ENCODE measurements around the gene ASPG. TPM values are rescaled to one million over a fixed set of nuclear protein-coding genes. Genes with fewer than 3 reads are reported as not detected.

Gene ASPG
- total and polyA plus RNA-seq, 2 donors (not counting 3 experiments of a cell fraction or from before 2014, with no cell fraction given) = not detected

DNA sequence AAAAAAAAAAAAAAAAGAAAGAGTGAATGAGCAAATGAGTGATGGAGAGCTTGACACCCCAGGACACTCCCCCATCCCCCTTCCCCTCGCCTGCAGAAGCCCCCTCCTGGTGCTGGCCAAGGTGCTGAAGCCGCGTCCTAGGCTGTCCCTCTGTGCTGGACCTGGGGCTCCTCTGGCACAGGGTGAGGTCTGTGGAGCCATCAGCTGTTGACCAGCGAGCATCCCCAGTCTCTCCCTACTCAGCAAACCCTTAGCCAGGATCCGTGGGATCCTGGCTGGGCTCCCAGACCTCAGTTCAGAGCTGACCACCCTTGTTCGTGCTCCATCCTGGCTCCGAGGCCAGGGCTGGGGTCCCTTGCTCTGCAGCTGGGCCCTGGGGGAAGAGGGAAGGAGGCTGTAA lies 47.5 kb downstream of the ASPG start:
- Histone ChIP-seq H2AFZ (ENCODE audit: low read depth, low read length) (no peak overlapping the region), H3K79me2 (ENCODE audit: control insufficient read depth, insufficient read depth, low read length) (no peaks in the 10 kb centered on the region), H3K27ac (ENCODE audit: insufficient read depth, low read depth, low read length) (no peak overlapping the region), H3K27me3 (ENCODE audit: control insufficient read depth in 2 of 2, insufficient read depth in 2 of 2, low read length in 2 of 2) (peaks cover 21 to 23% of the 10 kb centered on the region in 2 experiments), H3K4me1 (ENCODE audit: control insufficient read depth, extremely low read depth, insufficient read depth, low read length) (peaks cover 10% of the 10 kb centered on the region), H3K36me3 (ENCODE audit: control insufficient read depth in 2 of 2, extremely low read depth in 1 of 2, insufficient read depth in 2 of 2, low read length in 2 of 2) (no peaks in the 10 kb centered on the region), H3K4me2 (ENCODE audit: insufficient read depth, low read length) (no peak overlapping the region), H3K9me1 (replicated peaks; ENCODE audit: control insufficient read depth, extremely low read depth, insufficient read depth, low read length) (no peaks in the 10 kb centered on the region), H3K9ac (replicated peaks; ENCODE audit: extremely low read depth, insufficient read depth, low read length) (no peak overlapping the region), H4K20me1 (replicated peaks; ENCODE audit: control insufficient read depth, extremely low read depth, insufficient read depth, low read length) (no peaks in the 10 kb centered on the region), H3K9me3 (replicated peaks; ENCODE audit: control insufficient read depth, insufficient read depth, low read length) (no peaks in the 10 kb centered on the region), H3K4me3 (replicated peaks in 1 of 3; ENCODE audit: insufficient read depth in 1 of 3, low read depth in 1 of 3, low read length in 3 of 3) (no peak overlapping the region)
- DNase-seq (ENCODE audit: low read depth, low spot score) = no peak
- no peak for FAIRE-seq
- POLR2A ChIA-PET = interaction anchor here (0.6 kb wide), 1 partner anchor 22 kb away, joined by 6 read pairs; no protein-coding TSS in a partner anchor
- intact Hi-C loops (cut with micrococcal nuclease) = no loop called here
- CTCF ChIA-PET = interaction anchor here (1.0 to 2.3 kb wide), 2 partner anchors 55 to 431 kb away, joined by 4 to 12 read pairs; no protein-coding TSS in a partner anchor
- TF ChIP-seq FOS (IDR thresholded peaks at IDR 0.05; ENCODE audit: borderline replicate concordance, insufficient read depth, low read length) (no peak), EZH2 (IDR thresholded peaks at IDR 0.05; ENCODE audit: borderline replicate concordance, low read depth, low read length, severe bottlenecking) (no peak), POLR2AphosphoS5 (IDR thresholded peaks at IDR 0.05; ENCODE audit: insufficient read depth, low read depth, low read length) (no peak), POLR2A (IDR thresholded peaks at IDR 0.05; ENCODE audit: low read depth, low read length) (no peak), GATA2 (IDR thresholded peaks at IDR 0.05; ENCODE audit: insufficient read depth, insufficient read length, low read depth, low read length) (no peak), JUN (IDR thresholded peaks at IDR 0.05; ENCODE audit: borderline replicate concordance, insufficient read depth, insufficient read length, low read depth) (no peak)
- TF ChIP-seq, protein P1, sequence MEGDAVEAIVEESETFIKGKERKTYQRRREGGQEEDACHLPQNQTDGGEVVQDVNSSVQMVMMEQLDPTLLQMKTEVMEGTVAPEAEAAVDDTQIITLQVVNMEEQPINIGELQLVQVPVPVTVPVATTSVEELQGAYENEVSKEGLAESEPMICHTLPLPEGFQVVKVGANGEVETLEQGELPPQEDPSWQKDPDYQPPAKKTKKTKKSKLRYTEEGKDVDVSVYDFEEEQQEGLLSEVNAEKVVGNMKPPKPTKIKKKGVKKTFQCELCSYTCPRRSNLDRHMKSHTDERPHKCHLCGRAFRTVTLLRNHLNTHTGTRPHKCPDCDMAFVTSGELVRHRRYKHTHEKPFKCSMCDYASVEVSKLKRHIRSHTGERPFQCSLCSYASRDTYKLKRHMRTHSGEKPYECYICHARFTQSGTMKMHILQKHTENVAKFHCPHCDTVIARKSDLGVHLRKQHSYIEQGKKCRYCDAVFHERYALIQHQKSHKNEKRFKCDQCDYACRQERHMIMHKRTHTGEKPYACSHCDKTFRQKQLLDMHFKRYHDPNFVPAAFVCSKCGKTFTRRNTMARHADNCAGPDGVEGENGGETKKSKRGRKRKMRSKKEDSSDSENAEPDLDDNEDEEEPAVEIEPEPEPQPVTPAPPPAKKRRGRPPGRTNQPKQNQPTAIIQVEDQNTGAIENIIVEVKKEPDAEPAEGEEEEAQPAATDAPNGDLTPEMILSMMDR (IDR thresholded peaks at IDR 0.05; ENCODE audit: extremely low read depth in 1 of 2, insufficient read depth in 1 of 2, low read depth in 1 of 2, low read length in 2 of 2) = no peak
- TF ChIP-seq, protein P2, sequence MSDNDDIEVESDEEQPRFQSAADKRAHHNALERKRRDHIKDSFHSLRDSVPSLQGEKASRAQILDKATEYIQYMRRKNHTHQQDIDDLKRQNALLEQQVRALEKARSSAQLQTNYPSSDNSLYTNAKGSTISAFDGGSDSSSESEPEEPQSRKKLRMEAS (IDR thresholded peaks at IDR 0.05; ENCODE audit: insufficient read depth, insufficient read length) = no peak
- BruUV-seq (replicated peaks) = no TSS peak
- dilution Hi-C loops (cut with MboI; ENCODE audit: extremely low pct_ligation_motif_present, low sequenced_read_pairs) = no loop called here

All from endothelial cell of umbilical vein (primary cell).